DND-41 (cell line): ENCODE measurements around the gene ZNF625.
A peak's percentile ranks its signal among the peaks of the same experiment; 100 is the strongest.

Experiments
- ATAC-seq: fragments of 200-7000 bp; cut with Tn5 transposase; 3 replicates; pipeline ENCODE4 v1.9.1; 2021; ENCODE audit warnings: low read depth; ENCODE audit not compliant: insufficient read depth
- DNase-seq: peaks from one replicate; pipeline ENCODE4 v3.0.0-alpha.2; 2020
- H2AFZ ChIP-seq: 2 replicates; pipeline ENCODE4 v1.6.0; 2012; ENCODE audit warnings: low read depth, low read length
- H3K27ac ChIP-seq: 2 replicates; pipeline ENCODE4 v1.5.1; 2012; ENCODE audit warnings: low read length, inconsistent platforms
- H3K27me3 ChIP-seq: fragments of 200-600 bp; sonication (generic); 2 replicates; pipeline ENCODE4 v1.6.0; 2012; ENCODE audit warnings: low read length, mild to moderate bottlenecking, inconsistent platforms; ENCODE audit not compliant: insufficient read depth, poor library complexity
- H3K36me3 ChIP-seq: 2 replicates; pipeline ENCODE4 v1.5.1; 2012; ENCODE audit warnings: low read length, inconsistent platforms; ENCODE audit not compliant: insufficient read depth
- H3K4me1 ChIP-seq: 2 replicates; pipeline ENCODE4 v1.5.1; 2012; ENCODE audit warnings: mild to moderate bottlenecking, low read length; ENCODE audit not compliant: insufficient read depth
- H3K4me2 ChIP-seq: 2 replicates; pipeline ENCODE4 v1.6.0; 2012; ENCODE audit warnings: mild to moderate bottlenecking, moderate library complexity, low read length, inconsistent platforms; ENCODE audit not compliant: insufficient read depth
- H3K4me3 ChIP-seq, 2 experiments: fragments of 200-600 bp in 1 of 2; shearing (Covaris generic) in 1 of 2; 2 replicates each; pipeline ENCODE4 v1.5.1; 2012 to 2016; ENCODE audit warnings: inconsistent platforms in 2 of 2, low read length in 2 of 2, mild to moderate bottlenecking in 2 of 2, low read depth in 1 of 2, moderate library complexity in 1 of 2
- H3K79me2 ChIP-seq: 2 replicates; pipeline ENCODE4 v1.6.0; 2012; ENCODE audit warnings: low read length, inconsistent platforms; ENCODE audit not compliant: insufficient read depth
- H3K9ac ChIP-seq: 2 replicates; pipeline ENCODE4 v1.6.0; 2012; ENCODE audit warnings: low read depth, mild to moderate bottlenecking, inconsistent platforms, low read length, moderate library complexity
- H3K9me3 ChIP-seq: 2 replicates; pipeline ENCODE4 v1.5.1; 2012; ENCODE audit warnings: low read length, moderate library complexity, mild to moderate bottlenecking, inconsistent platforms; ENCODE audit not compliant: insufficient read depth, severe bottlenecking
- H4K20me1 ChIP-seq: 2 replicates; pipeline ENCODE4 v1.6.0; 2012; ENCODE audit warnings: low read length; ENCODE audit not compliant: insufficient read depth
- CTCF ChIP-seq: IDR thresholded peaks from 2 replicates; pipeline ENCODE4 v1.5.1; 2012; ENCODE audit warnings: borderline replicate concordance, low read length, moderate library complexity, mild to moderate bottlenecking; ENCODE audit not compliant: poor library complexity, severe bottlenecking; ENCODE audit errors: extremely low read depth
- EZH2 ChIP-seq: IDR thresholded peaks from 3 replicates; pipeline ENCODE4 v1.6.1; 2012; ENCODE audit warnings: borderline replicate concordance, low read depth, mild to moderate bottlenecking, moderate library complexity, low read length, inconsistent platforms; ENCODE audit not compliant: severe bottlenecking

The ZNF625 gene

GRCh38 chr19:12162882-12163806 lies 6.6 kb upstream of the ZNF625 start, which contains the start of gene ZNF136:
Gene ZNF136, plus strand, starts transcription at chr19:12163096. Its CDS starts 108 bp downstream, at chr19:12163204.
- H3K36me3 ChIP-seq = peaks cover 19% of the 10 kb centered on the region
- TF ChIP-seq EZH2 = no peak
- TF ChIP-seq CTCF = no peak
- H3K4me2 ChIP-seq = peak within 1 kb of the TSS; percentile 98
- ATAC-seq (peak; percentile 99), DNase-seq (peak; percentile 97)
- peak within 1 kb of the TSS; percentile 74 to 83 for H3K4me3 ChIP-seq
- peaks cover 32% of the 10 kb centered on the region for H3K4me1 ChIP-seq
- peak within 1 kb of the TSS; percentile 96 for H2AFZ ChIP-seq
- H4K20me1 ChIP-seq = peaks cover 29% of the 10 kb centered on the region
- peak within 1 kb of the TSS; percentile 82 for H3K9ac ChIP-seq
- no peaks in the 10 kb centered on the region for H3K9me3 ChIP-seq
- peak within 1 kb of the TSS; percentile 92 for H3K27ac ChIP-seq
- no peaks in the 10 kb centered on the region for H3K27me3 ChIP-seq
- peaks cover 56% of the 10 kb centered on the region for H3K79me2 ChIP-seq

- TF ChIP-seq EZH2 = no peak
- no peak for TF ChIP-seq CTCF
- H3K4me2 ChIP-seq = peak overlapping the region; percentile 98
These were observed 6.0 kb upstream of the ZNF625 start for GRCh38 chr19:12162513-12162881.

GRCh38 chr19:12159773-12160414 lies 3.4 kb upstream of the ZNF625 start:
- Histone ChIP-seq H3K27ac (no peak overlapping the region), H4K20me1 (peaks cover 12% of the 10 kb centered on the region), H3K9me3 (no peaks in the 10 kb centered on the region), H3K27me3 (no peaks in the 10 kb centered on the region), H3K36me3 (peaks cover 4% of the 10 kb centered on the region), H3K79me2 (peaks cover 32% of the 10 kb centered on the region), H3K9ac (no peak overlapping the region), H3K4me2 (no peak overlapping the region), H3K4me1 (peaks cover 39% of the 10 kb centered on the region), H2AFZ (no peak overlapping the region), H3K4me3 (no peak overlapping the region)
- ATAC-seq (no peak), DNase-seq (peak; percentile 36)
- TF ChIP-seq EZH2 = no peak

More at GRCh38 chr19:12162513-12162881, 6.0 kb upstream of the ZNF625 start:
- peak overlapping the region; percentile 68 for H3K27ac ChIP-seq
- peaks cover 49% of the 10 kb centered on the region for H3K79me2 ChIP-seq
- DNase-seq (no peak), ATAC-seq (no peak; the same call in 2 of the 3 replicates)
- H4K20me1 ChIP-seq = peaks cover 28% of the 10 kb centered on the region
- no peaks in the 10 kb centered on the region for H3K9me3 ChIP-seq
- peaks cover 16% of the 10 kb centered on the region for H3K36me3 ChIP-seq
- H3K4me1 ChIP-seq = peaks cover 32% of the 10 kb centered on the region
- H3K27me3 ChIP-seq = no peaks in the 10 kb centered on the region
- peak overlapping the region; percentile 96 for H2AFZ ChIP-seq
- H3K9ac ChIP-seq = peak overlapping the region; percentile 82
- peak overlapping the region; percentile 74 to 83; a peak in 3 of 4 replicates for H3K4me3 ChIP-seq
